GM12801 (cell line): ENCODE data around the gene ZBTB40.

ENCODE experiments used
- TF ChIP-seq, protein P1 (sequence below): IDR thresholded peaks from one replicate; pipeline ENCODE4 v1.5.1; 2011; ENCODE audit warnings: control low read depth; ENCODE audit not compliant: insufficient read length; ENCODE audit errors: extremely low read depth

The ZBTB40 gene

GRCh38 chr1:22411589-22411988, 40.1 kb upstream of the ZBTB40 start:
- TF ChIP-seq, protein P1, sequence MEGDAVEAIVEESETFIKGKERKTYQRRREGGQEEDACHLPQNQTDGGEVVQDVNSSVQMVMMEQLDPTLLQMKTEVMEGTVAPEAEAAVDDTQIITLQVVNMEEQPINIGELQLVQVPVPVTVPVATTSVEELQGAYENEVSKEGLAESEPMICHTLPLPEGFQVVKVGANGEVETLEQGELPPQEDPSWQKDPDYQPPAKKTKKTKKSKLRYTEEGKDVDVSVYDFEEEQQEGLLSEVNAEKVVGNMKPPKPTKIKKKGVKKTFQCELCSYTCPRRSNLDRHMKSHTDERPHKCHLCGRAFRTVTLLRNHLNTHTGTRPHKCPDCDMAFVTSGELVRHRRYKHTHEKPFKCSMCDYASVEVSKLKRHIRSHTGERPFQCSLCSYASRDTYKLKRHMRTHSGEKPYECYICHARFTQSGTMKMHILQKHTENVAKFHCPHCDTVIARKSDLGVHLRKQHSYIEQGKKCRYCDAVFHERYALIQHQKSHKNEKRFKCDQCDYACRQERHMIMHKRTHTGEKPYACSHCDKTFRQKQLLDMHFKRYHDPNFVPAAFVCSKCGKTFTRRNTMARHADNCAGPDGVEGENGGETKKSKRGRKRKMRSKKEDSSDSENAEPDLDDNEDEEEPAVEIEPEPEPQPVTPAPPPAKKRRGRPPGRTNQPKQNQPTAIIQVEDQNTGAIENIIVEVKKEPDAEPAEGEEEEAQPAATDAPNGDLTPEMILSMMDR = no peak

DNA sequence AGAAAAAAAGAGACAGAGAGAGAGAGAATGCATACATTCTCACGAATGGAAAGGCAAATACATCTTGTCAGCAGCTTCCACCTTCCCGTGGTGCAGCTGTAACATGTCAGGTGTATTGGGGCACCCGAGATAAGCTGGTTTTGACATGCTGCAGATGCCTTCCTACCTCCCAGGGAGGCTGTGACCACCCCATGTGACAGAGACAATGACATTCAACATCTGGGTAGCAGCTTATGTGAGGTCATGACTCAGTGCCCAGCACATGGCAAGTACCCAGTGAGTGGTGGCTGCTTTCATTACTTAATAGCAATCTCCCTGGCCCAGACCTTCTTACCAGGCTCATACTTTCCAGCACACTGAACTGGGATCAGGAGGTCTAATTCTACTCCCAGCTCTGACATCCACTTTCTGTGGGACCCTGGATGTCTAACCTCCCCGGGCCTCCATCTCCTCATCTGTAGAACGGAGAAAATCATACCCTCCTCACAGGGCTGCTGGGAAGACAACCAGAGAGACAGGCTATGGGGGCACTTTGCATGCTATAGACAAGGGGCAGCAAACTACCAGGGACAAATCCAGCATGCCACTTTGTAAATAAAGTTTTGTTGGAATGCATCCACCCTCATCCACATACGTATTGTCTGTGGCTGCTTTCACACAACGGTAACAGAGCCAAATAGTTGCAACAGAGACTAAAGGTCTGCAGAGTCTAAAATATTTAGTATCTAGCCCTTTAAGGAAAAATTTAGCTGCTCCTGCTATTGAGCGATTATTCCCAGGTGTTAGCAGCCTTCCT, 38.5 kb upstream of the ZBTB40 start:
- TF ChIP-seq, protein P1 = no peak

- TF ChIP-seq, protein P1 = no peak
Measured at GRCh38 chr1:22413799-22414198, 37.9 kb upstream of the ZBTB40 start.

GRCh38 chr1:22414244-22414751, 37.4 kb upstream of the ZBTB40 start:
- TF ChIP-seq, protein P1 = no peak

- TF ChIP-seq, protein P1 = no peak
Measured at GRCh38 chr1:22415489-22415888, 36.2 kb upstream of the ZBTB40 start.

DNA sequence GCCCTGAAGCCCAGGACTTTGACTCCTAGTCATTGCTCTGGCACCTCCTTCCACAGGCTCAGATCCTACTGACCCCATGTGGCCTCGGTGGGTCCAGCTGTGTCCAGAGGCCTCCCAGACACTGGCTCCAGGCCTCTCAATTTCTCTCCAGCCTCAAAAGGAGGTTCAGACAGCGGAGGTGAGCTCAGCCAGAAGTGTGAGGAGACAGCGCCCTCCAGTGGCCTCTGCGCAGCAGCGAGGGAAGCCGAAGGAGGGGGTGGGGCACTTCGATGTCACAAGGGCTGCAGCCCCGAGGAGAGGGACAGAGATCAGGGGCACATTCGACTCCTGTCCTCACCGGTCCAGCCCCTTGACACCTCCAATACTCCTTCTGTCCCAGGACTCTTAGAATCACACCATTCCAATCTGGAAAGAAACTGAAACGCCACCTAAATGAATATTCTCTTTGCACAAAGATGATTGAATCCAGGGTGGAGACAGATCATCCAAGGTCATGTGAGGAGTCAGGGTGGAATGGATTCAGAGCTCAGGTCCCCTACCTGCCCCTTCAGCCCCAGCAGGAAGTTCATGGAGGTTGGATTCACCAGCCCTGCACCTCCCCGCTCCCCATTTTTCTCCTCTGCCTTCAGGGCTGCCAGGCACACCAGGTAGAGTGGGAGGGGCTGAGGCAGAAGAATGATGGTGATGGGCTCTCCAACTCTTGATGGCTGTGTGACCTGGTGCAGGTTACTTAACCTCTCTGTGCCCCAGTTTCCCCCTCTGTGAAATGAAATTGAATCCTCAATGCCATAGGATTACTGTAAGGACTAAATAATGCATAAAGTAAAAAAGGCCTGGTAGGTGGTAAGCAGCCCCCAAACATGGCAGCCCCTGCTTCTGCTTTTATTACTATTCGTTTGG, 34.8 kb upstream of the ZBTB40 start:
- TF ChIP-seq, protein P1 = no peak

GRCh38 chr1:22417466-22417865, 34.2 kb upstream of the ZBTB40 start:
- TF ChIP-seq, protein P1 = no peak
